ENCODE results near the gene SLC24A1.
"Not testable (repeated sequence)": the region's sequence is repeated elsewhere in the genome, so short reads cannot be mapped to it uniquely, and the experiment has no call there.

DNA sequence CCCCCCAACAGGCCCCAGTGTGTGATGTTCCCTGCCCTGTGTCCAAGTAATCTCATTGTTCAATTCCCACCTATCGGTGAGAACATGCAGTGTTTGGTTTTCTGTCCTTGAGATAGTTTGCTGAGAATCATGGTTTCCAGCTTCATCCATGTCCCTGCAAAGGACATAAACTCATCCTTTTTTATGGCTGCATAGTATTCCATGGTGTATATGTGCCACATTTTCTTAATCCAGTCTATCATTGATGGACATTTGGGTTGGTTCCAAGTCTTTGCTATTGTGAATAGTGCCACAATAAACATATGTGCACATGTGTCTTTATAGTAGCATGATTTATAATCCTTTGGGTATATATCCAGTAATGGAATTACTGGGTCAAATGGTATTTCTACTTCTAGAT lies 5.9 kb upstream of the SLC24A1 start:
- TF ChIP-seq, protein P1, sequence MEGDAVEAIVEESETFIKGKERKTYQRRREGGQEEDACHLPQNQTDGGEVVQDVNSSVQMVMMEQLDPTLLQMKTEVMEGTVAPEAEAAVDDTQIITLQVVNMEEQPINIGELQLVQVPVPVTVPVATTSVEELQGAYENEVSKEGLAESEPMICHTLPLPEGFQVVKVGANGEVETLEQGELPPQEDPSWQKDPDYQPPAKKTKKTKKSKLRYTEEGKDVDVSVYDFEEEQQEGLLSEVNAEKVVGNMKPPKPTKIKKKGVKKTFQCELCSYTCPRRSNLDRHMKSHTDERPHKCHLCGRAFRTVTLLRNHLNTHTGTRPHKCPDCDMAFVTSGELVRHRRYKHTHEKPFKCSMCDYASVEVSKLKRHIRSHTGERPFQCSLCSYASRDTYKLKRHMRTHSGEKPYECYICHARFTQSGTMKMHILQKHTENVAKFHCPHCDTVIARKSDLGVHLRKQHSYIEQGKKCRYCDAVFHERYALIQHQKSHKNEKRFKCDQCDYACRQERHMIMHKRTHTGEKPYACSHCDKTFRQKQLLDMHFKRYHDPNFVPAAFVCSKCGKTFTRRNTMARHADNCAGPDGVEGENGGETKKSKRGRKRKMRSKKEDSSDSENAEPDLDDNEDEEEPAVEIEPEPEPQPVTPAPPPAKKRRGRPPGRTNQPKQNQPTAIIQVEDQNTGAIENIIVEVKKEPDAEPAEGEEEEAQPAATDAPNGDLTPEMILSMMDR (IDR thresholded peaks at IDR 0.05): not testable (repeated sequence)
- TF ChIP-seq EP300 (IDR thresholded peaks at IDR 0.05): not testable (repeated sequence)
